ENCODE data around the gene ABT1. TPM values are rescaled to one million over a fixed set of nuclear protein-coding genes. Genes with fewer than 3 reads are reported as not detected.

The ABT1 gene
- total and polyA plus RNA-seq, 11 donors, result 7.1 to 12.0 (median 8.2) TPM

GRCh38 chr6:26600759-26601158, 4.0 kb downstream of the ABT1 start:
- H3K4me3 ChIP-seq, result no peak overlapping the region
- H3K36me3 ChIP-seq, result peaks cover 0 to 33% (median 27%) of the 10 kb centered on the region in 9 donors
- ATAC-seq (no peak), DNase-seq (no peak)
- TF ChIP-seq POLR2A (IDR thresholded peaks at IDR 0.05) (no peak), CTCF (IDR thresholded peaks at IDR 0.05) (no peak)
- H3K4me1 ChIP-seq, result peaks cover 0 to 18% (median 9%) of the 10 kb centered on the region in 12 donors
- H3K27ac ChIP-seq, result no peak overlapping the region
- intact Hi-C loops (cut with DNase I), result no loop called here
- H3K9me3 ChIP-seq, result no peaks in the 10 kb centered on the region
- no peaks in the 10 kb centered on the region for H3K27me3 ChIP-seq

GRCh38 chr6:26602262-26602661, 5.5 kb downstream of the ABT1 start:
- TF ChIP-seq POLR2A (IDR thresholded peaks at IDR 0.05), result no peak
- TF ChIP-seq CTCF (IDR thresholded peaks at IDR 0.05), result no peak
- peaks cover 0 to 33% (median 27%) of the 10 kb centered on the region in 9 donors for H3K36me3 ChIP-seq
- ATAC-seq, result no peak
- DNase-seq, result no peak
- intact Hi-C loops (cut with DNase I), result no loop called here
- no peak overlapping the region for H3K4me3 ChIP-seq
- no peaks in the 10 kb centered on the region for H3K27me3 ChIP-seq
- H3K27ac ChIP-seq, result no peak overlapping the region
- H3K9me3 ChIP-seq, result no peaks in the 10 kb centered on the region
- WGBS, 4 donors, result 87 to 90% (median 89%) methylated on average over 3 of the region's 3 CpGs
- H3K4me1 ChIP-seq, result peaks cover 0 to 12% (median 9%) of the 10 kb centered on the region in 12 donors

DNA sequence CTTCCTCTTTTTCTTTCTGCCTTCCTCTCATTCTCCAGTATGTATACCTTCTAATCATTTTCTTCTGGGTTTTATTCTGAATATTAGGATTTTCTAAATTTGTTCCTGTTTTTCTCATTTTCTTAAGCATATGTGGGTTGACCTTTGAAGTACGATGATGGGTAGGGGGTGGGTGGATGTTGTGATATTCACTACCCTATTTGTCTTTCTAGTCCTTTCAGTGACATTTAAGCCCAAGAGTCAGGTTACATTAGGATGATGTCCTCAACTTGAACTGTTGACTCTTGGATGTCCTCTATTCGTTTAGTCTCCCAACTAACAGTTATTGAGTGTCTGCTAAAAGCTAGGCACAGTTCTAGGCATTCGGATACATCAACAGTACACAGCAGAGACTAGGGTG, 7.3 kb downstream of the ABT1 start:
- Histone ChIP-seq H3K27me3 (no peaks in the 10 kb centered on the region), H3K27ac (no peak overlapping the region), H3K4me1 (no peaks in the 10 kb centered on the region), H3K9me3 (no peaks in the 10 kb centered on the region), H3K4me3 (no peak overlapping the region), H3K36me3 (peaks cover 0 to 21% (median 14%) of the 10 kb centered on the region in 9 donors)
- 73 to 80% (median 75%) methylated on average over 3 of the region's 3 CpGs for WGBS, 4 donors
- intact Hi-C loops (cut with DNase I), result no loop called here
- DNase-seq (no peak), ATAC-seq (no peak)
- TF ChIP-seq CTCF (IDR thresholded peaks at IDR 0.05) (no peak), POLR2A (IDR thresholded peaks at IDR 0.05) (no peak)

DNA sequence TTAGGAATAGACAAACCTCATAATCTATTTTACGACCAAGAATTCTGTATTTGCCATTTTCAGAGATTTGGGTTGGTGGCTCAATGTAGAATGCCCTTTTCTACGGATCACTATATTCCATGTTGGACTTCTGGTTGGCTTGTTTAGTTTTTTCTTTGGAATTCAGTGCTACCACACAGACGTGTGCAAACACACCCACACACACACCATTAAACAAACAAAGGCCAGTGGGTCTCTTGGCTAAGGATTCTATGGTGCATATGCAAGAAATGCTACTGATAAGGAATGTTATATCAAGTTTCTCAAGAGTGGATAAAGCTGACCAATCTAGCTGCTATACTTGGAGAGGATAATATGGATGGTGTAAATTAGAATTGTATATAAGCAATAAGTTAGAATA, 8.0 kb downstream of the ABT1 start:
- Histone ChIP-seq H3K27me3 (no peaks in the 10 kb centered on the region), H3K27ac (no peak overlapping the region), H3K36me3 (peaks cover 0 to 13% (median 6%) of the 10 kb centered on the region in 9 donors), H3K4me1 (no peaks in the 10 kb centered on the region), H3K9me3 (no peaks in the 10 kb centered on the region), H3K4me3 (no peak overlapping the region)
- no peak for DNase-seq
- no peak for TF ChIP-seq CTCF (IDR thresholded peaks at IDR 0.05)
- no peak for TF ChIP-seq POLR2A (IDR thresholded peaks at IDR 0.05)
- no peak for ATAC-seq
- intact Hi-C loops (cut with DNase I), result loop anchor here in 3 of 10 donors (5.0 kb wide), 2 partner anchors 473 to 478 kb away; no protein-coding TSS in a partner anchor
- WGBS, 4 donors, result 72 to 80% (median 76%) methylated on average over 3 of the region's 3 CpGs

All from heart left ventricle (tissue), 16 donors.